ENCODE data around the gene HS3ST5.

Gene HS3ST5

DNA sequence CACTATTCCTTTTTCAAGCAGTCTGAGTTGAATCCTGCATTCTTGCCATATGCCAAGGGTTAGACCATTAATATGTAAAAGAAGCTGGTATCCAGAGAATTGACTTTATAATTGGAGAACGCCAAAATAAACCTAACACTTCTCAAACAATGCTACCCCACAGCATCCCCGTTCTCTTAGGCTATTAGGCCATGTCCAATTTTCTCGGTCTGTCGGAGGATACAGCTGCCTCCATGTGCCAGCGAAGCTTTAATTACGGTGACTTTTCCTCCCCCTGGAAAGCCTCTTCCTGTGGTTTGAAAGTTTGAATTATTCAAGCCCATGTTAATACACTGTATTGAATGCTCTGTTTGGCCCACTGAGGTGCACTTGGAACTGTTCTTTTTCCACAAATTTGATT, 60.5 kb downstream of the HS3ST5 start:
- Histone ChIP-seq H3K27me3 (ENCODE audit: control insufficient read depth, insufficient read depth, low read length) (no peaks in the 10 kb centered on the region), H3K4me1 (ENCODE audit: control insufficient read depth, insufficient read depth, low read length) (peaks cover 1% of the 10 kb centered on the region; the same call in 1 of the 2 replicates), H3K4me3 (ENCODE audit: low read length) (no peak overlapping the region), H3K36me3 (ENCODE audit: control insufficient read depth, insufficient read depth, low read length) (no peaks in the 10 kb centered on the region), H3K9me3 (ENCODE audit: control insufficient read depth, insufficient read depth, low read length) (no peaks in the 10 kb centered on the region), H3K27ac (ENCODE audit: low read length) (no peak overlapping the region)
- no CpG with 5 or more reads among the region's 6 CpGs for WGBS (ENCODE audit: insufficient coverage, insufficient read length)
- DNase-seq (ENCODE audit: low read depth, low spot score), result no peak

DNA sequence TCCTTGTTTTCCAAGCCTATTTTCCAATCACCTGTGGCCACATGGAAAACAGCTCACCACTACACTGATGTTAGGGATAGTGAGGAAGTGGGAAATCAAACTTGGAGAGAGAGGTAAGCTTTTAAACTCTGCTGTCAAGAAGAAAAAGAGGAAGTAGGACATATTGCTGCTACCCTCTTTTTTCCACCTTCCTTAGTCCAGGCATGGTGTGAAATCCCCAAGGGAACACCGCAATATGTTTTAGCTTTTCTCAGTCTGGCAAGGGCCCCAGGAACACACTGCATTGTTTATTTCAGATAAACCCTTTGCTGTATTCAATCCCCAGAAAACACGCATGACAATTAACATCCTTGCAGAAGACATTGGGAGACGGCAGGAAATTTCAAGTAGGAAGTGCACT, 61.3 kb downstream of the HS3ST5 start:
- no peaks in the 10 kb centered on the region for H3K9me3 ChIP-seq (ENCODE audit: control insufficient read depth, insufficient read depth, low read length)
- no peaks in the 10 kb centered on the region for H3K27me3 ChIP-seq (ENCODE audit: control insufficient read depth, insufficient read depth, low read length)
- no peaks in the 10 kb centered on the region for H3K36me3 ChIP-seq (ENCODE audit: control insufficient read depth, insufficient read depth, low read length)
- H3K4me3 ChIP-seq (ENCODE audit: low read length), result no peak overlapping the region
- no peak for DNase-seq (ENCODE audit: low read depth, low spot score)
- no CpG with 5 or more reads among the region's 3 CpGs for WGBS (ENCODE audit: insufficient coverage, insufficient read length)
- peaks cover 1% of the 10 kb centered on the region; the same call in 1 of the 2 replicates for H3K4me1 ChIP-seq (ENCODE audit: control insufficient read depth, insufficient read depth, low read length)
- no peak overlapping the region for H3K27ac ChIP-seq (ENCODE audit: low read length)

DNA sequence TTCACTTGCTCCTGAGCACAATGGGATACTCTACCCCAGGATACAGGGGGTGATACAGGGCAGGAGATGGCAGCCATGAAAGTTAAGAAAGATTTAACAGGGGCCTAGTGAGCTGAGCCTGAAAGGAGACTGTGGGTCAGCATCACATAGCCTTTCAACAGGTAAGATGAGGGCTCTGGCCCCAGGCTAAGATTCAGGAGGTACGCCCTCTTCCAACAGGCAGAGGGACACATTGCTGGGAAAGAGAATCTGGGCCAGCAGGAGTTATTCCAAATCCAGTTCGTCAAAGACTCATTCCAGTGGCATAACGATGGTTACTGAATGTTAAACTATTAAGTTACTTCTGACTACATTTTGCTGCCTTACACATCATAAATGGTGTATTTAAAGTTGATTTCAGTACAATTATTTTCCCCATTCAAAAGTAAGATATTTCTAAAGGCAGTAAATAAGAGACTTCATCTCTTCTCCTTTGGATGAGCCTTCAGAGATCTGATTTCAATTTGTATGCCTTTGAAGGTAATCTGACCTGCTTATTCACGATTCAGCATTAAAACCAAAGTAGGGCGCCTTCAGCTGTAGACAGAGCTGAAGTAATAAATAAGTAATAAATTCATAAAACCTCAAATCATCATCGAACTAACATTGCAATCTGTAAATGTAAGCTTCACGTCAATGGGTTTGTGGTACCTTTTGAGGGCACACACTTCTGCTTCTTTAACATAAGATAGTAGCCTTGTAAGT, 62.4 kb downstream of the HS3ST5 start:
- no peak for DNase-seq (ENCODE audit: low read depth, low spot score)

DNA sequence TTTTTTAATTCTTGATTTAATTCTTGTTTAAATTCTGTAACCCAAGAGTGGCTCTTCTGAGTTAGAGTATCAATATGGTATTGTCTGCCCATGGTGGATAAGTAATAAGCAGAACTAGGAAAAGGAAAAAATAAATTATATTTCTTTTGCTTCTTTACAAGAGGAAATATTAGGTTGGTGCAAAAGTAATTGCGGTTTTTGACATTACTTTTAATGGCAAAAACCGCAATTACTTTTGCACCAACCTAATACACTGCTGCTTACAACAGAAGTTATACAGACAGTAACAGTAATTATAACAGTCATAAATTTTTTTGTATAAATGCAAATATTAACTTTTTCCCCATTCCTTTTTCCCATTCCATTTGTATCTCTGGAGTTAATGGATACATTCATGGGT, 65.6 kb downstream of the HS3ST5 start:
- peaks cover 1% of the 10 kb centered on the region; the same call in 1 of the 2 replicates for H3K4me1 ChIP-seq (ENCODE audit: control insufficient read depth, insufficient read depth, low read length)
- no peaks in the 10 kb centered on the region for H3K9me3 ChIP-seq (ENCODE audit: control insufficient read depth, insufficient read depth, low read length)
- no peak overlapping the region for H3K4me3 ChIP-seq (ENCODE audit: low read length)
- no peak for DNase-seq (ENCODE audit: low read depth, low spot score)
- H3K36me3 ChIP-seq (ENCODE audit: control insufficient read depth, insufficient read depth, low read length), result no peaks in the 10 kb centered on the region
- no peaks in the 10 kb centered on the region for H3K27me3 ChIP-seq (ENCODE audit: control insufficient read depth, insufficient read depth, low read length)
- no peak overlapping the region for H3K27ac ChIP-seq (ENCODE audit: low read length)
- no CpG with 5 or more reads among the region's 2 CpGs for WGBS (ENCODE audit: insufficient coverage, insufficient read length)

More for the DNA sequence above, 62.4 kb downstream of the HS3ST5 start:
- H3K9me3 ChIP-seq (ENCODE audit: control insufficient read depth, insufficient read depth, low read length), result no peaks in the 10 kb centered on the region
- no peak overlapping the region for H3K27ac ChIP-seq (ENCODE audit: low read length)
- H3K4me3 ChIP-seq (ENCODE audit: low read length), result no peak overlapping the region
- no peaks in the 10 kb centered on the region for H3K36me3 ChIP-seq (ENCODE audit: control insufficient read depth, insufficient read depth, low read length)
- no CpG with 5 or more reads among the region's 7 CpGs for WGBS (ENCODE audit: insufficient coverage, insufficient read length)
- H3K27me3 ChIP-seq (ENCODE audit: control insufficient read depth, insufficient read depth, low read length), result no peaks in the 10 kb centered on the region
- peaks cover 1% of the 10 kb centered on the region; the same call in 1 of the 2 replicates for H3K4me1 ChIP-seq (ENCODE audit: control insufficient read depth, insufficient read depth, low read length)

DNA sequence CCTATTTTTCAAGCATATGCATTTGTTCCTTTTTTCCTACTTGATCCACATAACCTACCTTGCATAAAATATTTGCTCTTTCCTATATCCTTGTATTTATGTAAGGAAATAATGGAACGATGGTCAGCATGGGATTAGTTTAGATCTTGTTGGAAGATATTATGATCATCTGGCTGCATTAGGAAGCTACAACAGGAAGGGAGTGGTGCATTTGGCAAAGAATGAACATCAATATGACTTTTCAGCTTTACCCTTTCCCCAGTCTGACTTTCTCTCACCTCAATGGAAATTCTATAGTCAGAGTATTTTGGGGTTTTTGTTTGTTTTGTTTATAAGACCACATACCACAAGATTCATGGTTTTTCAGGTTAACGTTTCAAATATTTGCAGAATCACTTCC, 66.0 kb downstream of the HS3ST5 start:
- WGBS (ENCODE audit: insufficient coverage, insufficient read length), result no CpG with 5 or more reads among the region's 2 CpGs
- no peak for DNase-seq (ENCODE audit: low read depth, low spot score)
- Histone ChIP-seq H3K27ac (ENCODE audit: low read length) (no peak overlapping the region), H3K9me3 (ENCODE audit: control insufficient read depth, insufficient read depth, low read length) (no peaks in the 10 kb centered on the region), H3K27me3 (ENCODE audit: control insufficient read depth, insufficient read depth, low read length) (no peaks in the 10 kb centered on the region), H3K4me1 (ENCODE audit: control insufficient read depth, insufficient read depth, low read length) (peaks cover 1% of the 10 kb centered on the region; the same call in 1 of the 2 replicates), H3K36me3 (ENCODE audit: control insufficient read depth, insufficient read depth, low read length) (no peaks in the 10 kb centered on the region), H3K4me3 (ENCODE audit: low read length) (no peak overlapping the region)

DNA sequence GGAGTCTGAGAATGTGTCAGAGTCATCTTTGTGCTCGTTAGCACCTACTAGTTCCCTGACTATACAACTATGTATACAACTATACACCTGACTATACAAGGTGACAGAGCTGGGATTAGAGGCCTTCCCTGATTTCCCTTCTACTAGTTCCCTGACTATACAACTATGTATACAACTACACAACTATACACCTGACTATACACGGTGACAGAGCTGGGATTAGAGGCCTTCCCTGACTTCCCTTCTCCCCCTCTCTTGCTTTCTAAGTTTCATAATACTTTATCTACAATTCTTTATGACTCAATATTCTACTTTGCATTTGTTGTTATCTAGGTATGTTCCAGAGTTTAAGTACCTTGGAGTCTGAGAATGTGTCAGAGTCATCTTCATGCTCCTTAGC, 68.0 kb downstream of the HS3ST5 start:
- DNase-seq (ENCODE audit: low read depth, low spot score), result no peak
- no peaks in the 10 kb centered on the region for H3K36me3 ChIP-seq (ENCODE audit: control insufficient read depth, insufficient read depth, low read length)
- no peak overlapping the region for H3K27ac ChIP-seq (ENCODE audit: low read length)
- H3K9me3 ChIP-seq (ENCODE audit: control insufficient read depth, insufficient read depth, low read length), result no peaks in the 10 kb centered on the region
- H3K4me3 ChIP-seq (ENCODE audit: low read length), result no peak overlapping the region
- WGBS (ENCODE audit: insufficient coverage, insufficient read length), result no CpG with 5 or more reads among the region's 2 CpGs
- no peaks in the 10 kb centered on the region; the same call in 1 of the 2 replicates for H3K4me1 ChIP-seq (ENCODE audit: control insufficient read depth, insufficient read depth, low read length)
- no peaks in the 10 kb centered on the region for H3K27me3 ChIP-seq (ENCODE audit: control insufficient read depth, insufficient read depth, low read length)

DNA sequence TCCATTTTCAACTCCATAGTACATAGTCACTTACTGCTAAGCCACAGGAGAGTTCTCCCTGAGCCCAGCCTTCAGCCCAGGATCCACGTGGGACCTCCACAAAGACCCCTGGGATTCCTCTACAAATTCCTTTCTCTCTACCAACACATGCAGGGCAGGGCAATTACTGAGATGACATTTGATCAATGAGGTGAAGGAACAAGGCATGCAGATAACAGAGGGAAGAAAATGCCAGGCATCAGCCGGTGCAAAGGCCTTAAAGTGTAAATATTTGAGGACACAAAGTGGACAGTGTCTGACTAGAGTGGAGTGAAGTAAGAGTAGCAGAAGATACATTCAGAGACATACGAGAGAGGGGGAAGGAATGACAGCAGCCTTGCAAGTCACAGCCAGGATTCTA, 70.2 kb downstream of the HS3ST5 start:
- no peak overlapping the region for H3K4me3 ChIP-seq (ENCODE audit: low read length)
- no peak for DNase-seq (ENCODE audit: low read depth, low spot score)
- H3K27ac ChIP-seq (ENCODE audit: low read length), result no peak overlapping the region
- no peaks in the 10 kb centered on the region for H3K27me3 ChIP-seq (ENCODE audit: control insufficient read depth, insufficient read depth, low read length)
- H3K36me3 ChIP-seq (ENCODE audit: control insufficient read depth, insufficient read depth, low read length), result no peaks in the 10 kb centered on the region
- WGBS (ENCODE audit: insufficient coverage, insufficient read length), result no CpG with 5 or more reads among the region's 3 CpGs
- no peaks in the 10 kb centered on the region for H3K4me1 ChIP-seq (ENCODE audit: control insufficient read depth, insufficient read depth, low read length)
- no peaks in the 10 kb centered on the region for H3K9me3 ChIP-seq (ENCODE audit: control insufficient read depth, insufficient read depth, low read length)

DNA sequence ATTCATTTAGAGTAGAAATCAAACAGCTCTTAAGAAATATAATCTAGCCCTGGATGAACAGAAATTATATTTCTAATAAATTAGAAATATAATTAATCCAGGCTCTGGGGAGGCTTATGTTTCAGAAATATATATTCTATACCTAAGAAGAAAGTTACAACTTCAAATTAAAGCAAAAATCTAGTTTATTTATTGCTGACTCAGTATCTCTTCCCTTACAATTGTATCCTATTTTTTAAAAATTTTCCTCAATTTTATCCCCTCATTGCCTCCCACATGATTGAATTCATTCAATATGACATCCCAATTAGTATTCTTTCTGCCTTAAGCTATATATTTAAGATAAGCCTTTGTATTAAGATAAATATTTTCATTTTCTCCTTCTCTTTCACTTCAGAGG, 71.4 kb downstream of the HS3ST5 start:
- no peaks in the 10 kb centered on the region for H3K27me3 ChIP-seq (ENCODE audit: control insufficient read depth, insufficient read depth, low read length)
- H3K36me3 ChIP-seq (ENCODE audit: control insufficient read depth, insufficient read depth, low read length), result no peaks in the 10 kb centered on the region
- DNase-seq (ENCODE audit: low read depth, low spot score), result no peak
- no peak overlapping the region for H3K4me3 ChIP-seq (ENCODE audit: low read length)
- no peaks in the 10 kb centered on the region for H3K4me1 ChIP-seq (ENCODE audit: control insufficient read depth, insufficient read depth, low read length)
- no peaks in the 10 kb centered on the region for H3K9me3 ChIP-seq (ENCODE audit: control insufficient read depth, insufficient read depth, low read length)
- no peak overlapping the region for H3K27ac ChIP-seq (ENCODE audit: low read length)

DNA sequence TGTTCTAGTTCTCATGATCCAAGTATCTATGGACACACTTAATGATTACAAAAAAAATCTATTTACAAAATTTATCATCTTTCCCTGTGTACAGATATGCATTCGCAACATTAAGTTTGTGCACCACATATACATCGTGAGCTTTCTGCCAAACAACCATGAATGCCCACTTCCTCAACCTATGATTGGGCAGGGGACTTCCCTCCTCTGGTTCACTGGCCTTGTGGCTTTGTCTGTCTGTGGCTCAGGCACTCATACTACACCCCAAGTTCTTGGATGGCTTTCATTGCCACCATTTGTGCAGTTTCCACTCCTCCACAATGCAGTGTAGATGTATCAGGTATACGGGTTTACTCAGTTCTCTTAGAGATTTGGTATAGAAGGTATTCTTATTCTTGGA, 74.9 kb downstream of the HS3ST5 start:
- H3K9me3 ChIP-seq (ENCODE audit: control insufficient read depth, insufficient read depth, low read length), result no peaks in the 10 kb centered on the region
- H3K27ac ChIP-seq (ENCODE audit: low read length), result no peak overlapping the region
- H3K4me3 ChIP-seq (ENCODE audit: low read length), result no peak overlapping the region
- no peak for DNase-seq (ENCODE audit: low read depth, low spot score)
- no peaks in the 10 kb centered on the region for H3K36me3 ChIP-seq (ENCODE audit: control insufficient read depth, insufficient read depth, low read length)
- H3K27me3 ChIP-seq (ENCODE audit: control insufficient read depth, insufficient read depth, low read length), result no peaks in the 10 kb centered on the region
- 100% methylated on average over 1 of the region's 3 CpGs for WGBS (ENCODE audit: insufficient coverage, insufficient read length)
- H3K4me1 ChIP-seq (ENCODE audit: control insufficient read depth, insufficient read depth, low read length), result no peaks in the 10 kb centered on the region

DNA sequence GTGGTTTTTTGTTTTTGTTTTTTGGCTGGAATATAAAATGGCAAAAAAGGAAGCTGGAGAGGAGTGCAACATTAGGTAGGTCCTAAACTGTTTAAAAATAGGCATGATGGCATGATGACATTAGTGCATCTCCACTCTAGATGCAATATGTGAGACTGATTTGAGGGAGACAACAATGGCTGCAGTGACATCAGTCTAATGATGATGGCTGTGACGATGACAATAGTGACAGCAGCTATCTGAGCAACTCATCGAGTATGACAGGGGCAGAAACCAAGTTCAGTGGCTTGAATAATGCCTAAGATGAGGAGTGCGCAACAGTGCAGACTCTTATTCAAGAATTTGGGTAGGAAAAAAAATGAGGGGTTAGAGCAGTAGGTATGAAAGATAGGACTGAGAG, 82.0 kb downstream of the HS3ST5 start:
- no peak for DNase-seq (ENCODE audit: low read depth, low spot score)
- WGBS (ENCODE audit: insufficient coverage, insufficient read length), result no CpG with 5 or more reads among the region's 3 CpGs

DNA sequence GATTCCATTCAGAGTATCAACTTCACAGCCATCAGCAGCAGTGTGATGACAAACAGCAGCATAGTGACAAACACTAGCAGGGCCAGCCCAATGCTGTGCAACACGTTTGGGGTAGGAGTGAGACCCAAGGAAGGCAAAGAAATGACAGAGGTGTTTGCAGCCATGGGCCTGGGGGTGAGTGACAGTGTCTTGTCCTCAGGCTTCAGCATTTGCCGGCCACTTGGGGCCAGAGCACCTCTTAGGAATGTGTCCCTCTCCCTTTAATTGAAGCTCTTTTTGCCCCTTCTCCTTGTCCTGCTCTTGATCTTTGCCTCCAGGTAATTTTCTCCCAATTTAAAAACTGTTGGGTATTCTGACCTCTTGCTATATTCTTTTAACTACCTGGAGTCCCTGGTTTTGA, 84.4 kb downstream of the HS3ST5 start:
- Histone ChIP-seq H3K9me3 (ENCODE audit: control insufficient read depth, insufficient read depth, low read length) (peaks cover 2% of the 10 kb centered on the region), H3K36me3 (ENCODE audit: control insufficient read depth, insufficient read depth, low read length) (no peaks in the 10 kb centered on the region), H3K4me1 (ENCODE audit: control insufficient read depth, insufficient read depth, low read length) (no peaks in the 10 kb centered on the region), H3K27ac (ENCODE audit: low read length) (no peak overlapping the region), H3K4me3 (ENCODE audit: low read length) (no peak overlapping the region), H3K27me3 (ENCODE audit: control insufficient read depth, insufficient read depth, low read length) (no peaks in the 10 kb centered on the region)
- DNase-seq (ENCODE audit: low read depth, low spot score), result no peak
- no CpG with 5 or more reads among the region's 2 CpGs for WGBS (ENCODE audit: insufficient coverage, insufficient read length)

More for the DNA sequence above, 82.0 kb downstream of the HS3ST5 start:
- H3K9me3 ChIP-seq (ENCODE audit: control insufficient read depth, insufficient read depth, low read length), result no peaks in the 10 kb centered on the region
- no peaks in the 10 kb centered on the region for H3K27me3 ChIP-seq (ENCODE audit: control insufficient read depth, insufficient read depth, low read length)
- no peaks in the 10 kb centered on the region for H3K4me1 ChIP-seq (ENCODE audit: control insufficient read depth, insufficient read depth, low read length)
- no peak overlapping the region for H3K27ac ChIP-seq (ENCODE audit: low read length)
- no peak overlapping the region for H3K4me3 ChIP-seq (ENCODE audit: low read length)
- H3K36me3 ChIP-seq (ENCODE audit: control insufficient read depth, insufficient read depth, low read length), result no peaks in the 10 kb centered on the region
